ENCODE results near the gene LPP. TPM values are rescaled to one million over a fixed set of nuclear protein-coding genes. Genes with fewer than 3 reads are reported as not detected.

LPP gene
- total RNA-seq, 1 donor = 196 TPM

GRCh38 chr3:188338086-188338485 is 184.1 kb downstream of the LPP start:
- DNase-seq (ENCODE audit: low read depth) = no peak
- no peak for TF ChIP-seq CTCF (IDR thresholded peaks at IDR 0.05; ENCODE audit: insufficient read depth, low read depth, low read length)
- no peak overlapping the region for H3K4me3 ChIP-seq (ENCODE audit: low read depth, low read length)

GRCh38 chr3:188339410-188340295 is 185.7 kb downstream of the LPP start:
- TF ChIP-seq CTCF (IDR thresholded peaks at IDR 0.05; ENCODE audit: insufficient read depth, low read depth, low read length) = no peak
- no peak overlapping the region for H3K4me3 ChIP-seq (ENCODE audit: low read depth, low read length)
- DNase-seq (ENCODE audit: low read depth) = no peak

DNA sequence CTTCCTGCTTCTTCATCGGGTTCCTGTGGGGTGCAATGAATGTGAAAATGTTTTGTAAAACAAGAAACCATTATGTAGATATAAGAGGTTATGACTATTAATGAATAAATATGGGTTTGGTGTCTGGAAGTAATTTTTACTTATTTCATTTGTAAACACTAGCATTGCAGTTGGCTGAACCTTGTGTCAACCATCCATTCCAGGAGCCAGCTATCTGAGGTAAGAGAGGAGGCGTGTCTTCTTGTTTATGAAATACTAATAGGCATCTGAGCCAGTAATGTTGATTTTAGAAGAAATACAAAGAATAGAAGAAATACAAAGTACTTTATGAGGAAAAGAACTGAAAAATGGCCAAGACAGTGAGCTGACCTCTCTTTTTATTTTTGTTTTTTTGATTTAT is 187.5 kb downstream of the LPP start:
- TF ChIP-seq CTCF (IDR thresholded peaks at IDR 0.05; ENCODE audit: insufficient read depth, low read depth, low read length) = no peak
- DNase-seq (ENCODE audit: low read depth) = no peak
- no peak overlapping the region for H3K4me3 ChIP-seq (ENCODE audit: low read depth, low read length)

DNA sequence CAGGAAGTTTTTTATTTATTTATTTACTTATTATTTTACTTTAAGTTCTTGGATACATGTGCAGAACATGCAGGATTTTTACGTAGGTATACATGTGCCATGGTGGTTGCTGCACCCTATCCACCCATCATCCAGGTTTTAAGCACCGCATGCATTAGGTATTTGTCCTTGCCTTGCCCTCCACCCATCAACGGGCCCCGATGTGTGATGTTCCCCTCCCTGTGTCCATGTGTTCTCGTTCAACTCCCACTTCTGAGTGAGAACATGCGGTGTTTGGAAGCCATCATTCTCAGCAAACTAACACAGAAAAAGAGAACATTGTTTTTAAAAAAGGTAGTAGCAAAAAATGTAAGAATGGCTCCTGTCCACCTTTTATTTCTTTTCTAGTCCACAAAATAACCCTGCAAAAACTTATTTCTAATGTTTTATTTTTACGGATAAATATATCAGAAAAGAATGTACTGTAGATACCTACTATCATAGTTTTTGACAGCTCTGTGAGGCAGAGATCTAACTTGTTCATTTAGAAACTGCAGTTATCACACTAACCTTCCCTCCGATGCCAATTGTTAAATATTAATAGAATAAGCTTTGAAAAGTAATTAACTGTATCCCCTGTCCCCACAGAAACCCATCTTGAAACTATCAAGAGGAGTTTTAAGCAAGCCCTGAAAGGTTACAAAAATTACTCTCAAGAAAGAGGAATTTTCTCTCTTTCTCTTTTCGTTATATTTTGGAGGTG is 189.2 kb downstream of the LPP start:
- H3K4me3 ChIP-seq (ENCODE audit: low read depth, low read length) = no peak overlapping the region
- no peak for DNase-seq (ENCODE audit: low read depth)
- no peak for TF ChIP-seq CTCF (IDR thresholded peaks at IDR 0.05; ENCODE audit: insufficient read depth, low read depth, low read length)

DNA sequence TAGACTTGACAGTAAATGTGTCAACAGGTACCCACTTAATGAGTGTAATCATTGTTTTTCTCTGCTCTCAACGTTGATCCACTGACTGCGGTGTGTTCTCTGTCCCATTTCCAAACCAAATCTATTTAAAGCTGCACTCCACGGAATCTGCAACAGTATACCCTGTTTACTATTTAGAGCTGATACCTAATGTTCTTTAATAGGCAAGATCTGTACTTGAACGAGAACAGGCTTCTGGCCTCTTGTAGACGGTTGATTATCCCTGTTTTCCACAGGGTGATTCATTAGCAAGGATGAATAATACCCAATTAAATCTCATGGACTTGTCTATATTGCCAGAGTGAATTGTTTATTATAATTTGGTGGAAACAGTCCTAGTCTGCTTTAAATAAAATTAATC is 189.9 kb downstream of the LPP start:
- no peak for DNase-seq (ENCODE audit: low read depth)
- no peak for TF ChIP-seq CTCF (IDR thresholded peaks at IDR 0.05; ENCODE audit: insufficient read depth, low read depth, low read length)
- H3K4me3 ChIP-seq (ENCODE audit: low read depth, low read length) = no peak overlapping the region

- no peak for TF ChIP-seq CTCF (IDR thresholded peaks at IDR 0.05; ENCODE audit: insufficient read depth, low read depth, low read length)
- H3K4me3 ChIP-seq (ENCODE audit: low read depth, low read length) = no peak overlapping the region
- DNase-seq (ENCODE audit: low read depth) = peak; percentile 33
These were observed 191.3 kb downstream of the LPP start for GRCh38 chr3:188345223-188345622.
